ENCODE data around the gene SLC25A22. TPM values are rescaled to one million over a fixed set of nuclear protein-coding genes. Genes with fewer than 3 reads are reported as not detected.

Gene SLC25A22
- total RNA-seq, 2 experiments from 2014 or later, result 33.3 to 36.7 TPM

- no peak for ATAC-seq
- peaks cover 3% of the 10 kb centered on the region for H3K36me3 Mint-ChIP-seq (ENCODE audit: low read depth)
These were observed 50.1 kb downstream of the SLC25A22 start for GRCh38 chr11:748007-748359.

GRCh38 chr11:747158-748006, 50.7 kb downstream of the SLC25A22 start, which contains the start of gene TALDO1:
Gene TALDO1 (plus strand): TSS chr11:747464. CDS start chr11:747482, 18 bp downstream.
- peak; percentile 11 for TF ChIP-seq CTCF (IDR thresholded peaks at IDR 0.05)
- H3K27me3 Mint-ChIP-seq, result no peaks in the 10 kb centered on the region
- ChIA-PET CTCF (interaction anchor here (1.0 to 3.8 kb wide), 7 partner anchors 10 to 228 kb away, joined by 3 to 24 read pairs (median 4); no protein-coding TSS in a partner anchor), POLR2A (interaction anchor here (0.9 to 3.0 kb wide), 12 partner anchors 9 to 241 kb away, joined by 3 to 14 read pairs (median 4); partner anchors contain the start of genes GATD1, PHRF1 and RNH1)
- ATAC-seq, result peak; percentile 95
- peaks cover 3% of the 10 kb centered on the region for H3K36me3 Mint-ChIP-seq (ENCODE audit: low read depth)
- peaks cover 14% of the 10 kb centered on the region for H3K4me1 Mint-ChIP-seq (ENCODE audit: low read depth)
- no peaks in the 10 kb centered on the region for H3K9me3 Mint-ChIP-seq
- H3K27ac Mint-ChIP-seq, result peak within 1 kb of the TSS; percentile 77
- peak within 1 kb of the TSS; percentile 87 for H3K4me3 Mint-ChIP-seq
- intact Hi-C loops (cut with micrococcal nuclease), result no loop called here
- peak; percentile 89 for DNase-seq

More at GRCh38 chr11:748007-748359, 50.1 kb downstream of the SLC25A22 start:
- CTCF ChIA-PET, result interaction anchor here (1.0 to 3.8 kb wide), 8 partner anchors 10 to 229 kb away, joined by 3 to 24 read pairs (median 4); no protein-coding TSS in a partner anchor
- Mint-ChIP-seq H3K9me3 (no peaks in the 10 kb centered on the region), H3K4me3 (peak overlapping the region; percentile 87), H3K27me3 (no peaks in the 10 kb centered on the region), H3K27ac (peak overlapping the region; percentile 77), H3K4me1 (ENCODE audit: low read depth) (peaks cover 14% of the 10 kb centered on the region)
- intact Hi-C loops (cut with micrococcal nuclease), result no loop called here
- POLR2A ChIA-PET, result interaction anchor here (0.9 to 3.0 kb wide), 9 partner anchors 9 to 241 kb away, joined by 3 to 14 read pairs (median 4); partner anchors contain the start of genes GATD1 and RNH1
- no peak for TF ChIP-seq CTCF (IDR thresholded peaks at IDR 0.05)
- no peak for DNase-seq

- Mint-ChIP-seq H3K4me3 (peak overlapping the region; percentile 87), H3K9me3 (no peaks in the 10 kb centered on the region), H3K27ac (peak overlapping the region; percentile 73), H3K4me1 (ENCODE audit: low read depth) (peaks cover 14% of the 10 kb centered on the region), H3K27me3 (no peaks in the 10 kb centered on the region), H3K36me3 (ENCODE audit: low read depth) (peaks cover 3% of the 10 kb centered on the region)
- ATAC-seq (peak; percentile 45), DNase-seq (peak; percentile 62)
- POLR2A ChIA-PET, result interaction anchor here (0.7 to 3.0 kb wide), 10 partner anchors 10 to 170 kb away, joined by 3 to 14 read pairs (median 4); partner anchors contain the start of genes GATD1 and PHRF1
- TF ChIP-seq CTCF (IDR thresholded peaks at IDR 0.05), result no peak
- CTCF ChIA-PET, result interaction anchor here (1.6 to 3.8 kb wide), 3 partner anchors 9 to 227 kb away, joined by 4 to 24 read pairs (median 6); no protein-coding TSS in a partner anchor
- intact Hi-C loops (cut with micrococcal nuclease), result no loop called here
These were observed 51.6 kb downstream of the SLC25A22 start for GRCh38 chr11:746289-747157.

- no peak for DNase-seq
- CTCF ChIA-PET, result interaction anchor here (0.7 to 1.4 kb wide), 3 partner anchors 19 to 41 kb away, joined by 3 to 5 read pairs (median 3); no protein-coding TSS in a partner anchor
- intact Hi-C loops (cut with micrococcal nuclease), result no loop called here
- no peak for ATAC-seq
- no peak overlapping the region for H3K27ac Mint-ChIP-seq
- POLR2A ChIA-PET, result no interaction called here
- no peak overlapping the region for H3K4me3 Mint-ChIP-seq
- no peaks in the 10 kb centered on the region for H3K9me3 Mint-ChIP-seq
- H3K36me3 Mint-ChIP-seq (ENCODE audit: low read depth), result peaks cover 3% of the 10 kb centered on the region
- TF ChIP-seq CTCF (IDR thresholded peaks at IDR 0.05), result no peak
- peaks cover 14% of the 10 kb centered on the region for H3K4me1 Mint-ChIP-seq (ENCODE audit: low read depth)
- no peaks in the 10 kb centered on the region for H3K27me3 Mint-ChIP-seq
These were observed 52.7 kb downstream of the SLC25A22 start for GRCh38 chr11:745428-745827.

Data from activated CD8-positive, alpha-beta T cell treated with anti-CD3 and anti-CD28 coated beads for 36 hours (primary cell).